ENCODE measurements around the gene VCAN.

DNA sequence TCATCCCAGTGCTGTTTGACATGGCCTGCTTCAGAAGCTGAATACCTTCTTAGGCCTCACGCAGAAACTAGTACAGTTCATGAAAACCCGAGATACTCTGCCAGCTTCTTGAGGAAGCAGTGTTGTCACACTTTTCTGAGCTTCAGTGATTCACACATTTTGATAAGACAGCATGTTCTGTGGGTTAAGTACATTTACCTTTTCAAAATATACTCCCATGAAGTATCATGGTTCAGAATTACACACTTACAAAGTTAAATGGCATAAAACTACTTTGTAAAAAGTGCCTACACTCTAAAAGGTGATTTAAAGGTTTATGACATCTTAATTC lies 56.9 kb downstream of the VCAN start:
- TF ChIP-seq, protein P1, sequence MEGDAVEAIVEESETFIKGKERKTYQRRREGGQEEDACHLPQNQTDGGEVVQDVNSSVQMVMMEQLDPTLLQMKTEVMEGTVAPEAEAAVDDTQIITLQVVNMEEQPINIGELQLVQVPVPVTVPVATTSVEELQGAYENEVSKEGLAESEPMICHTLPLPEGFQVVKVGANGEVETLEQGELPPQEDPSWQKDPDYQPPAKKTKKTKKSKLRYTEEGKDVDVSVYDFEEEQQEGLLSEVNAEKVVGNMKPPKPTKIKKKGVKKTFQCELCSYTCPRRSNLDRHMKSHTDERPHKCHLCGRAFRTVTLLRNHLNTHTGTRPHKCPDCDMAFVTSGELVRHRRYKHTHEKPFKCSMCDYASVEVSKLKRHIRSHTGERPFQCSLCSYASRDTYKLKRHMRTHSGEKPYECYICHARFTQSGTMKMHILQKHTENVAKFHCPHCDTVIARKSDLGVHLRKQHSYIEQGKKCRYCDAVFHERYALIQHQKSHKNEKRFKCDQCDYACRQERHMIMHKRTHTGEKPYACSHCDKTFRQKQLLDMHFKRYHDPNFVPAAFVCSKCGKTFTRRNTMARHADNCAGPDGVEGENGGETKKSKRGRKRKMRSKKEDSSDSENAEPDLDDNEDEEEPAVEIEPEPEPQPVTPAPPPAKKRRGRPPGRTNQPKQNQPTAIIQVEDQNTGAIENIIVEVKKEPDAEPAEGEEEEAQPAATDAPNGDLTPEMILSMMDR (IDR thresholded peaks at IDR 0.05) = no peak
- no peak for TF ChIP-seq POLR2A (IDR thresholded peaks at IDR 0.05; ENCODE audit: low read depth)
